NCI-H460 (cell line): ENCODE measurements around the gene NUDT2. TPM values are rescaled to one million over a fixed set of nuclear protein-coding genes. Genes with fewer than 3 reads are reported as not detected.
A peak's percentile ranks its signal among the peaks of the same experiment; 100 is the strongest.
"Not testable (repeated sequence)": the region's sequence is repeated elsewhere in the genome, so short reads cannot be mapped to it uniquely, and the experiment has no call there.

ENCODE experiments used
- DNase-seq: peaks from one replicate; pipeline ENCODE4 v3.0.0-alpha.2; 2016; ENCODE audit warnings: low read depth; ENCODE audit errors: extremely low read depth
- polyA plus RNA-seq: library from polyadenylated mRNA; depleted of rRNA; stranded (reverse); fragments of >200 nt; gene quantifications from 2 replicates; pipeline ENCODE4 v1.2.3, GENCODE V29; 2014; cell fraction: nucleus; rRNA removed
- total RNA-seq: library from RNA; depleted of rRNA; stranded (reverse); fragments of >200 nt; shearing (Covaris generic); gene quantifications from 2 replicates; pipeline ENCODE4 v1.2.3, GENCODE V29; 2014; rRNA removed

Gene NUDT2
- total RNA-seq: 15.6 and 16.2 TPM in 2 replicates
- polyA plus RNA-seq: 13.5 and 19.4 TPM in 2 replicates

DNA sequence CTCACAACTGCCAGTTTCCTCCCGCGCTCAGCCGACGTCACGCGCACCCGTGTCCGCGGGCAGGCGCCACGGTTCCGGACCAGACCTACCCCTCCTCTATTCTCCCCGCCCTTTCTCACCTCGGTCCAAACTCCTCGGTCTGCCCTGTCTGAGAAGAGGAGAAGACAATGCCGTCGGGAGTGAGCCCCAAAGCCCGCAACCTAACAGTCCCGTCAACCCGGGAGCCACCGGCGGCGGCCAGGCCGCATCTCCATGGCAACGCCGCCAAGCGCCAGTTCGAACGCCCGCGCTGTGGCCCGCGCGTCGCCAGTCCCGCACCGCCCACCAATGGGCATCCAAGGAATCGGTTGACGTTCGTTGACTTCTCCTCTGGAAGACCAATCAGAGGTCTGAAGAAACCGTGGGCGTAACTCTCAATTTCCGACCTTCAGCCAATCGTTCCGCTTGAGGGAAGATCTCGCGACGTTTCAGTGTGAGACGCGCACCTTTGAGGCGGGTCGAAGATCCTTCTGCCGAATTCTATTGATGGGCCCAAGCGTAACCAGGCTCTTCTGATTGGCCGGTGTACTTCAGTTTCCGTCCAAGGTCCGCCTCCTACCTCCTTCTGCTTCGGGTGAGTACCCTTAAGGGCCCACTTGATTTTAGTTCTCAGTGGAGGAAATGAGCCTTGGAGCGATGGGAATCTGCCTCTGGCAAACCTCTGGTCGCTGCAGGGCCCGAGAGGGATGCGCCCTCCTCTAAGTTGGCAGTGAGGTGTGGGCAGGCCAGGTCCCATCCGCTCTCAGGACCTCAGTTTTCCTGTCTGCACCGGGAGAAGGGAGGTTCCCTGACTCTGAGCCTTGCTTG, at the start of gene NUDT2, which contains the start of gene KIF24:
Gene NUDT2, plus strand, starts transcription at position 583 of the 846 bp plus-strand sequence. CDS start 9,471 bp downstream, outside the sequence.
Gene KIF24, minus strand, starts transcription at position 282 of the 846 bp plus-strand sequence. CDS start 17,922 bp downstream, outside the sequence.
- DNase-seq: peak; percentile 99

DNA sequence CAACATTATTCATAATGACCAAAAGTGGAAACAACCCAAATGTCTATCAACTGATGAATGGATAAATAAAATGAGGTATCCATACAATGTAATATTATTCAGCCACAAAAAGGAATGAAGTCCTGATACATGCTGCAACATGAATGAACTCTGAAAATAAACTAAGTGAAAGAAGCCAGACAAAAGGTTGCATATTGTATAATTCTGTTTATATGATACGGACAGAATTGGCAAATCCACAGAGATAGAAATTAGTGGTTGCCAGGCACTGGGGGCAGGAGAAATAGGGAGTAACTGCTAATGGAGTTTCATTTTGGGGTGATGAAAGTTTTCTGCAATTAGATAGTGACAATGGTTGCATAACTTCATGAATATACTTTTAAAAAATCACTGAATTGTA, 47.3 kb upstream of the NUDT2 start:
- no peak for DNase-seq

- DNase-seq: no peak
Observed at GRCh38 chr9:34289159-34289558, 40.2 kb upstream of the NUDT2 start.

- DNase-seq: no peak
Observed at GRCh38 chr9:34291023-34291422, 38.3 kb upstream of the NUDT2 start.

DNA sequence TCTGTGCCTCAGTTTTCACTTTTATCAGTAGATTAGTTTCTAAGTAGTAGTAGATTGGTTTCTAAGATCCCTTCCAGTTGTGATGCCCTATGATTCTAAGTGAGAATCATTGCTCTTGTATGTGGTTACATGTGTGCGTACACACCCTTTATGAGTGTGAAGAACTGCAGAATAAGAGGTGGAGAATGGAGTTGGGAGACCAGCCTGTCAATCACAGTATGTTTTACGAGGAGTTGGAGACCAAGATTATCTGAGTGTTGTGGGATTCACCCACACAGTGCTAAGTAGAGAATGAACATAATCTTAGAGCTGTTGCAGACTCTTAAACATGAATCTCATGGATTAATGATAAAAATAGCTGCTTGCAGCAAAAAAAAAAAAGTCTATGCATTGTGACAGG, 37.9 kb upstream of the NUDT2 start:
- no peak for DNase-seq

- DNase-seq: no peak
Observed at GRCh38 chr9:34292552-34292951, 36.8 kb upstream of the NUDT2 start.

GRCh38 chr9:34301064-34301463, 28.3 kb upstream of the NUDT2 start:
- not testable (repeated sequence) for DNase-seq

- not testable (repeated sequence) for DNase-seq
Observed at GRCh38 chr9:34308316-34308715, 21.1 kb upstream of the NUDT2 start.

DNA sequence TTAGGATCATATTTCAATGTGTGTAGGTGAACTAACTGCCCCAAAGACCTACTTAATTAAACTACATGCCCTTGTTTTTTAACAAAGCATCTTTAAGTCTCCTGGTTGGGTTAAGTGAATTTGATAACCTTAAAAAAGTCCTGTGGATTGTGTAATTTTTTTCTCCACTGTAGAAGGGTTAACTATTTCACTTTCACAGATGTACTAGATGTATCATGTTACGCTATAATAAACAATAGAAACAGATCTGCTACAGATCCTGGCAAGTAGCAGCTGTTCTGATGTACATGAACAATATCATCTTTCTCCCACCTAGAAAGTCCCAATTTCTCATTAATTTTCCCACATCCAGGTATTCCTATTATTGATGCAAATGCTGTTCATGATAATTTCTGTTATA, 19.2 kb upstream of the NUDT2 start:
- DNase-seq: no peak

- DNase-seq: no peak
Observed at GRCh38 chr9:34311499-34312185, 17.7 kb upstream of the NUDT2 start.

GRCh38 chr9:34317436-34317835, 11.9 kb upstream of the NUDT2 start:
- DNase-seq: no peak

DNA sequence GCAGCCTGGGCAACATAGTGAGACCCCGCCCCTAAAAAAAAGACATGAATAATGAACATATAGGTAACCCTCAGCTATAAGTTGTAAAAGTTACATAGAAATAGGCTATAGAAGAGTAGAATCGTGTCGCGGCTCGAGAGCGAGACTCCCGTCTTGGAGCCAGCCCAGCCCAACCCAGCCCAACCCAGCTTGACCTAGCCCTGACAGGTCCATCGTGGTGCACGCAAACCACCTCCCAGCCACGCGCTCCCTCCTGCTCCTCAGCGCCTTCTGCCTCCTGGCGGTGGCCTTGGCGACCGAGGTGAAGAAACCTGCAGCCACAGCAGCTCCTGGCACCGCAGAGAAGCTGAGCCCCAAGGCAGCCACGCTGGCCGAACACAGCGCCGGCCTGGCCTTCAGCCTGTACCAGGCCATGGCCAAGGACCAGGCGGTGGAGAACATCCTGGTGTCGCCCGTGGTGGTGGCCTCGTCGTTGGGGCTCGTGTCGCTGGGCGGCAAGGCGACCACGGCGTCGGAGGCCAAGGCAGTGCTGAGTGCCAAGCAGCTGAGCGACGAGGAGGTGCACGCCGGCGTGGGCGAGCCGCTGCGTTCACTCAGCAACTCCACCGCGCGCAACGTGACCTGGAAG, 11.1 kb upstream of the NUDT2 start:
- DNase-seq: no peak

DNA sequence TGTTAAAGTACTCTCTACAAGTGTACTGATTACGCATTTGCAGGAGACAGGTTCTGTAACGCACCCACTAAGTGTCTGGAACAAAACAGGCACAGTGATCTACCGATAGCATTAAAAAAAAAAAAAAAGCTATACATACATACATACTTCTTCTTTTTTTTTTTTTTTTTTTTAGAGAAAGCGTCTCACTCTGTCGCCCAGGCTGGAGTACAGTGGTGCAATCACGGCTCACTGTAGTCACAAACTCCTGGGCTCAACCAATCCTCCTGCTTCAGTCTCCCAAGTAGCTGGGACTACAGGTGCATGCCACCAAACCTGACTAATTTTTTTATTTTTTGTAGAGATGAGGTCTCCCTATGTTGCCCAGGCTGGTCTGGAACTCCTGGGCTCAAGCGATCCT, 7.9 kb upstream of the NUDT2 start:
- no peak for DNase-seq

GRCh38 chr9:34322899-34323591, 6.3 kb upstream of the NUDT2 start:
- no peak for DNase-seq

DNA sequence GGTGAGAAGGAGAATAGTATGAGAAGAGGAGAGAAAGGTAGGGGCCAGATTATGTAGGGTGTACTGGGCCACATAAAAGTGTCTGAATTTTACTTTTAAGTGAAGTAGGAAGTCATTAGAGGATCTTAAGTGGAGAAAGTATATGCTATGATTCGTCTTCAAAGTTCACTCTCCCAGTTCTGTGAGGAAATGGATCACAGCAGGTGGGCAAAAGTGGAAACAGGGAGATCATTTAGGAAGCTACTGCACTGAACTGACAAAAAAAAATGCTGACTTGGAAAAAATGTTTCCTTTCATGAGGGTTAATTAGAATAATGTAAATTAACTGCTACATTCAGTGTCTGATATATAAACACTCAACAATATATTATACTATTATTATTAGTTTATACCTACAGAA, 2.7 kb upstream of the NUDT2 start:
- DNase-seq: no peak

DNA sequence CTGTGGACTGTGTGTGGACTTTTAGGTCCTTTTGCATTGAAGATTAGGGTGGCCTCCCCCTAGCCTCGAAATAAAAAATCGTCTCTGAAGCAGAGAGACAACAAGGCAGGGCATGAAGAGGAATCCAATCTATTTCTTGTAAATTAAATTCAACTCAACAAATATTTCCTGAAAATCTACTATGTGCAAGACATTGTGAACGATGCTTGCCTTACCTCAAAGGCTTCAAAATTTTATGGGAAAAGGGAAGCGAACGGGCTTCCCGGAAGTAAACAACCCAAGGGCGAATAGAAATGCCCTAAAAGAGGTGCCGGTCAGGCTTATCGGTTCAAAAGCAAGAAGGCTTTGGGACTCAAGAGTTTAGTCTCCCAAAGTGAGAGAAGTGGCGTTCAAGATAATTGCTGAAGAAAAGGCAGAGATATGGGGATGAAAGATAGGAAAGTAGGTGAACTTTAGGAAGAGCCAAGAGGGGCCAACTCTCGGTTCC, 826 bp upstream of the NUDT2 start:
- DNase-seq: no peak

- no peak for DNase-seq
Observed at GRCh38 chr9:34331196-34331595, 1.8 kb downstream of the NUDT2 start.

DNA sequence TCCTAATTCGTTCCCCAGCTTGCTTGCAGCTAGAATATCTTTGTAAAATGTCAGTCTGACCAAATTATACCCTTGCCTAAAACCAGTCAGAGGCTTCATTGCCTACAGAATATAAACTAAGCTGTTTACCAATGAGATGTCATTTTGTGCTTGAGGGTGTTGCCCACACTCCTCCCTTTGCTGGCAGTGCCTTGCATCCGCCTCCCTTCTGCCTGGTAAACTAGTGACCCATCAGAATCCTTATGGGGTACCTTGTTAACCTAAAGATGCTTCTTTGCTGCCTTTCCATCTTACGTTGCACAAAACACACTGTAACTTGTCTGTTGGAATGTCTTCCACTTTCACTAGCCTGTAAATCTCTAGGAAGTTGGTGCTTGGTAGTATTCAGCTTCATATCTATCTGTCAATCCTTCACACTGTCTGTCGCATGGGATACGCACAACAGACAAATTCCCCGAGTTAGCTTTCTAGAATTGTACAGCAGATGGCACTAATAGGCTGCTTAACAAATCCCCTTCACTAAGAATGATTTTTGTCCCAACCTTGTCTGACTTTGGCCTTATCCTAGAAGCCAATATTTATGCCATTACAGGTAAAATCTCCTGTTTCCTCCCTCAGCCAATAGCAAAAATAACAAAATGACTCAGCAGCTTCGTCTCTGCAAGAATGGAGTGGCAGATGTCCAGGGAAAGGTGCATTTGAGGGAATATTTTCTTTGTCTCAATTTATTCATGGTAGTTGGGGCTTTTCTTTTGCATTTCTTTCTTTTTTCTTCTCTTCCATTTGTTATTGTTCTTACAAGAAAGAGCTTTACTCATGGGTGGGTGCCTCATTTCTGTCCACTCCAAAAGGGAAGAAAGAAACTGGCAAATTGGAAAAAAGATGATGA, 3.0 kb downstream of the NUDT2 start:
- peak; percentile 45 for DNase-seq

GRCh38 chr9:34333836-34334235, 4.5 kb downstream of the NUDT2 start:
- DNase-seq: no peak
